Gastrocnemius medialis (tissue), 4 donors: ENCODE results near the gene SDK2. TPM values are rescaled to one million over a fixed set of nuclear protein-coding genes. Genes with fewer than 3 reads are reported as not detected.
"Not testable (repeated sequence)": the region's sequence is repeated elsewhere in the genome, so short reads cannot be mapped to it uniquely, and the experiment has no call there.

Experiments used
- ATAC-seq, 2 donors: fragments of 150-250 bp; one replicate each; pipeline ENCODE4 v1.9.1; 2016
- DNase-seq, 2 donors: peaks; one replicate each; pipeline ENCODE4 v3.0.0-alpha.2; 2019
- H3K27ac ChIP-seq, 4 donors: fragments of 200-600 bp; sonication (generic); 1 replicate in 1 of 4; 2 replicates in 3 of 4; pipeline ENCODE4 v1.5.1; 2016 to 2018; ENCODE audit warnings: mild to moderate bottlenecking in 2 of 4, moderate library complexity in 1 of 4
- H3K27me3 ChIP-seq, 3 donors: fragments of 200-600 bp; sonication (generic) in 2 of 3; 1 replicate in 1 of 3; 2 replicates in 2 of 3; pipeline versions ENCODE4 v1.5.1 to v1.6.0; 2016 to 2019; ENCODE audit warnings: mild to moderate bottlenecking in 1 of 3, moderate library complexity in 1 of 3
- H3K36me3 ChIP-seq, 2 donors: fragments of 200-600 bp; sonication (generic) in 1 of 2; one replicate each; pipeline ENCODE4 v1.5.1; 2017 to 2018
- H3K4me1 ChIP-seq, 2 donors: fragments of 200-600 bp; sonication (generic) in 1 of 2; one replicate each; pipeline ENCODE4 v1.5.1; 2016 to 2017; ENCODE audit warnings: mild to moderate bottlenecking in 2 of 2
- H3K4me3 ChIP-seq, 4 donors: fragments of 200-600 bp; sonication (generic) in 3 of 4; 1 replicate in 1 of 4; 2 replicates in 3 of 4; pipeline ENCODE4 v1.5.1; 2016 to 2019; ENCODE audit warnings: mild to moderate bottlenecking in 2 of 4
- H3K9me3 ChIP-seq, 3 donors: fragments of 200-600 bp; sonication (generic) in 2 of 3; 1 replicate in 1 of 3; 2 replicates in 2 of 3; pipeline ENCODE4 v1.5.1; 2016 to 2019
- POLR2A ChIP-seq, 2 donors: fragments of 450-650 bp; IDR thresholded peaks; one replicate each; pipeline ENCODE4 v1.6.1; 2017; ENCODE audit warnings: antibody characterized with exemption in 2 of 2, mild to moderate bottlenecking in 2 of 2, moderate library complexity in 2 of 2
- in situ Hi-C, 4 donors: fragments of 200-750 bp; cut with MboI; loops; one replicate each; pipeline versions ENCODE4 v1.15.0 to v1.8.0; 2017; ENCODE audit warnings: low sequenced_read_pairs in 4 of 4
- intact Hi-C: fragments of 100-400 bp; cut with DNase I; formaldehyde crosslinking; loops from one replicate; pipeline ENCODE4 v1.15.1; 2023; ENCODE audit warnings: low total_unique reads
- total RNA-seq, 4 donors: library from RNA; depleted of rRNA; stranded (reverse); fragments of >200 nt; gene quantifications; one replicate each; pipeline versions ENCODE4 v1.1.0 to v1.2.3, GENCODE V29; 2016
- TF ChIP-seq, protein P1 (sequence below), 5 experiments: fragments of 450-650 bp in 3 of 5; fragments of 200-600 bp in 2 of 5; sonication (generic) in 2 of 5; IDR thresholded peaks in 4 of 5; conservative IDR thresholded peaks in 1 of 5; 1 replicate in 4 of 5; 2 replicates in 1 of 5; pipeline ENCODE4 v1.5.1; 2016 to 2019; ENCODE audit warnings: antibody characterized with exemption in 5 of 5, mild to moderate bottlenecking in 3 of 5, moderate library complexity in 3 of 5

The SDK2 gene
- total RNA-seq, 4 donors from 2014 or later = 0.02 to 0.31 (median 0.13) TPM

GRCh38 chr17:73336408-73337329, 307.6 kb downstream of the SDK2 start:
- peak overlapping the region; percentile 45 to 77 (median 64) for H3K27ac ChIP-seq
- H3K9me3 ChIP-seq = no peaks in the 10 kb centered on the region
- no peak for DNase-seq
- ATAC-seq = no peak
- intact Hi-C loops = no loop called here
- in situ Hi-C loops = no loop called here
- H3K4me3 ChIP-seq = no peak overlapping the region
- no peaks in the 10 kb centered on the region for H3K36me3 ChIP-seq
- peaks cover 0 to 16% of the 10 kb centered on the region in 2 donors for H3K4me1 ChIP-seq
- TF ChIP-seq POLR2A (IDR thresholded peaks at IDR 0.05) = no peak
- no peaks in the 10 kb centered on the region for H3K27me3 ChIP-seq

- DNase-seq (no peak), ATAC-seq (no peak)
- Histone ChIP-seq H3K27ac (peak overlapping the region in 3 of 4 donors; percentile 35 to 77 (median 59)), H3K4me3 (no peak overlapping the region), H3K27me3 (no peaks in the 10 kb centered on the region), H3K36me3 (no peaks in the 10 kb centered on the region), H3K9me3 (no peaks in the 10 kb centered on the region), H3K4me1 (peaks cover 0 to 14% of the 10 kb centered on the region in 2 donors)
- TF ChIP-seq, protein P1, sequence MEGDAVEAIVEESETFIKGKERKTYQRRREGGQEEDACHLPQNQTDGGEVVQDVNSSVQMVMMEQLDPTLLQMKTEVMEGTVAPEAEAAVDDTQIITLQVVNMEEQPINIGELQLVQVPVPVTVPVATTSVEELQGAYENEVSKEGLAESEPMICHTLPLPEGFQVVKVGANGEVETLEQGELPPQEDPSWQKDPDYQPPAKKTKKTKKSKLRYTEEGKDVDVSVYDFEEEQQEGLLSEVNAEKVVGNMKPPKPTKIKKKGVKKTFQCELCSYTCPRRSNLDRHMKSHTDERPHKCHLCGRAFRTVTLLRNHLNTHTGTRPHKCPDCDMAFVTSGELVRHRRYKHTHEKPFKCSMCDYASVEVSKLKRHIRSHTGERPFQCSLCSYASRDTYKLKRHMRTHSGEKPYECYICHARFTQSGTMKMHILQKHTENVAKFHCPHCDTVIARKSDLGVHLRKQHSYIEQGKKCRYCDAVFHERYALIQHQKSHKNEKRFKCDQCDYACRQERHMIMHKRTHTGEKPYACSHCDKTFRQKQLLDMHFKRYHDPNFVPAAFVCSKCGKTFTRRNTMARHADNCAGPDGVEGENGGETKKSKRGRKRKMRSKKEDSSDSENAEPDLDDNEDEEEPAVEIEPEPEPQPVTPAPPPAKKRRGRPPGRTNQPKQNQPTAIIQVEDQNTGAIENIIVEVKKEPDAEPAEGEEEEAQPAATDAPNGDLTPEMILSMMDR (IDR thresholded peaks at IDR 0.05 in 4 of 5, conservative IDR thresholded peaks at IDR 0.05 in 1 of 5) = no peak
- no peak for TF ChIP-seq POLR2A (IDR thresholded peaks at IDR 0.05)
- in situ Hi-C loops = no loop called here
- intact Hi-C loops = no loop called here
Measured at GRCh38 chr17:73335591-73336407, 308.4 kb downstream of the SDK2 start.

GRCh38 chr17:73334771-73335513, 309.3 kb downstream of the SDK2 start:
- Histone ChIP-seq H3K36me3 (no peaks in the 10 kb centered on the region), H3K4me1 (peaks cover 0 to 10% of the 10 kb centered on the region in 2 donors), H3K9me3 (no peaks in the 10 kb centered on the region), H3K27me3 (no peaks in the 10 kb centered on the region), H3K27ac (peak overlapping the region in 1 of 4 donors; percentile 36), H3K4me3 (no peak overlapping the region)
- in situ Hi-C loops (no loop called here), intact Hi-C loops (no loop called here)
- ATAC-seq (no peak), DNase-seq (no peak)
- no peak for TF ChIP-seq POLR2A (IDR thresholded peaks at IDR 0.05)
- TF ChIP-seq, protein P1 (IDR thresholded peaks at IDR 0.05 in 4 of 5, conservative IDR thresholded peaks at IDR 0.05 in 1 of 5) = no peak

DNA sequence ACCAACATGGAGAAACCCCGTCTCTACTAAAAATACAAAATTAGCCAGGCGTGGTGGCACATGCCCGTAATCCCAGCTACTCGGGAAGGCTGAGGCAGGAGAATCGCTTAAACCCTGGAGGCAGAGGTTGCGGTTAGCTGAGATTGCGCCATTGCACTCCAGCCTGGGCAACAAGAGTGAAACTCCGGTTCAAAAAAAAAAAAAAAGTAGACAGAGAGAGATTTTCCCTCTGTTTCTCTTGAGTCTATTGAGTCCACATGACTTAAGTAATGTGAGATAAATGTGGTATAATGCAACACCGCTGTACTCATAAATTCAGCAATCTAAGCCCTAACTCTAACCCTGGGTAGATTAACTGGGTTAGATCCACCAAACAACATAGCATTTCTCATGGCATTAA, 310.8 kb downstream of the SDK2 start:
- in situ Hi-C loops, DNase-seq, H3K27ac ChIP-seq, ATAC-seq, H3K4me3 ChIP-seq, H3K27me3 ChIP-seq, H3K4me1 ChIP-seq, H3K9me3 ChIP-seq, intact Hi-C loops, H3K36me3 ChIP-seq: not testable (repeated sequence)

- H3K36me3 ChIP-seq = no peaks in the 10 kb centered on the region
- DNase-seq (no peak), ATAC-seq (no peak)
- H3K4me1 ChIP-seq = peaks cover 0 to 7% of the 10 kb centered on the region in 2 donors
- intact Hi-C loops (no loop called here), in situ Hi-C loops (no loop called here)
- TF ChIP-seq POLR2A (IDR thresholded peaks at IDR 0.05) = no peak
- TF ChIP-seq, protein P1 (IDR thresholded peaks at IDR 0.05 in 4 of 5, conservative IDR thresholded peaks at IDR 0.05 in 1 of 5) = no peak
- H3K27me3 ChIP-seq = no peaks in the 10 kb centered on the region
- no peak overlapping the region for H3K27ac ChIP-seq
- H3K4me3 ChIP-seq = no peak overlapping the region
- H3K9me3 ChIP-seq = no peaks in the 10 kb centered on the region
Measured at GRCh38 chr17:73331060-73331459, 313.2 kb downstream of the SDK2 start.
